ENCODE results near the gene GPC5.

Gene GPC5

DNA sequence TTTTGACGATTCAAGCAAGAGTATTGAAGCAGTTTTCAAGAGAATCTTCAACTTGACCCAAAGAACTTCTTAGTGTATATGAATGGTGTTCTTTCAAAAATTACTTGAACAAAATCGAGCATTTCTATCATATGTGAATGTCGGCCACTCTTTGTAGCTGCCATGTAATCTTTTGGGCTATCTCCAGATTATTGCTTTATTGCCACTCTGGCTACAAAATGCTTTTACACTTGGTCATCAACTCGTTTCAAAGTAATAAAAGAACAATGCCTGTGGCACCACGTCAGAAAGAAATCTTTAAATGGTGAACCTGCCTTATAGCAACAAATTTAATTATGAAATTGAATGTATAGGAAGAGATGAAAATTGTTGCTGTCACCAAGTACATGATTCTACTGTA is 834.5 kb downstream of the GPC5 start:
- H3K4me3 ChIP-seq (ENCODE audit: low read depth, low read length): no peak overlapping the region
- TF ChIP-seq ZNF140 (tag by site-specific recombination; IDR thresholded peaks at IDR 0.05): no peak
- no peak for TF ChIP-seq PATZ1 (tag by site-specific recombination; IDR thresholded peaks at IDR 0.05)
- peak; percentile 67; the same call in 1 of the 2 replicates for TF ChIP-seq TCF7L2 (IDR thresholded peaks at IDR 0.05; ENCODE audit: borderline replicate concordance, low read depth, low read length)
- no peak for TF ChIP-seq ZBTB49 (tag by site-specific recombination; IDR thresholded peaks at IDR 0.05; ENCODE audit: low read depth)
- H3K27ac ChIP-seq (ENCODE audit: extremely low read depth, low read depth, low read length): no peak overlapping the region
- ChIA-PET CTCF (no interaction called here), POLR2A (no interaction called here)
- no peaks in the 10 kb centered on the region for H3K4me1 ChIP-seq (ENCODE audit: control insufficient read depth, insufficient read depth, low read length)
- no peaks in the 10 kb centered on the region for H3K9me3 ChIP-seq (ENCODE audit: control insufficient read depth, insufficient read depth, low read depth, low read length)
- H3K36me3 ChIP-seq (ENCODE audit: control insufficient read depth in 2 of 2, insufficient read depth in 1 of 2, low read length in 2 of 2): no peaks in the 10 kb centered on the region

DNA sequence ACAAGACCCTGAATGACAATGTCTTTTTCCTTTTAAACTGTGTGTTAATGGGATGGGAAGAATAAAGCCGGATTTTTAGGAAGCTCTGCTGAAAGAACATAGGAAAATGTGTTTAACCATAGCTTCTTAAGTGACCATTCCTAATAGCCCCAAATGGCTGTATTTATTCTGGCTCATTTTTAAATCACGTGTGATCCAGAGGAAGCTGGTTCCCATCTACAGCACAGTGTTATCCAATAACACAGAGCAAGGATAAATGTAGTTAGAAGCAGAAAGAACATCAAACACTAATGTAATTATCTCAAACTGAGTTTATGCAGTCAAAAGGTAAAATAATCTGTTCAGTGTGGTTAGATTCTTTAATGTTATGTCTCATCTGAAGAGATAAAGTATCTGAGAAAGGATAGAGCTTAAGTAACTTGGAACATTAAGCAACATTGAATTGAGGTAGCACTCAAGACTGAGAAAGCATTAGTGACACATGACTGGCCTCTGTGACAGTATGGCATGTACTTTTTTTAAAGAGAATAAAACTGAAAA is 853.3 kb downstream of the GPC5 start:
- Histone ChIP-seq H3K36me3 (ENCODE audit: control insufficient read depth in 2 of 2, insufficient read depth in 1 of 2, low read length in 2 of 2) (no peaks in the 10 kb centered on the region), H3K9me3 (ENCODE audit: control insufficient read depth, insufficient read depth, low read depth, low read length) (no peaks in the 10 kb centered on the region), H3K4me1 (ENCODE audit: control insufficient read depth, insufficient read depth, low read length) (no peaks in the 10 kb centered on the region), H3K4me3 (ENCODE audit: low read depth, low read length) (no peak overlapping the region), H3K27ac (ENCODE audit: extremely low read depth, low read depth, low read length) (no peak overlapping the region)
- ChIA-PET POLR2A (no interaction called here), CTCF (no interaction called here)
- no peak for TF ChIP-seq IKZF3 (tag by site-specific recombination; IDR thresholded peaks at IDR 0.05)
- TF ChIP-seq ZNF311 (tag by site-specific recombination; IDR thresholded peaks at IDR 0.05; ENCODE audit: borderline replicate concordance): no peak
- TF ChIP-seq ZNF266 (tag by site-specific recombination; IDR thresholded peaks at IDR 0.05; ENCODE audit: low read depth): no peak
- TF ChIP-seq, protein P1, sequence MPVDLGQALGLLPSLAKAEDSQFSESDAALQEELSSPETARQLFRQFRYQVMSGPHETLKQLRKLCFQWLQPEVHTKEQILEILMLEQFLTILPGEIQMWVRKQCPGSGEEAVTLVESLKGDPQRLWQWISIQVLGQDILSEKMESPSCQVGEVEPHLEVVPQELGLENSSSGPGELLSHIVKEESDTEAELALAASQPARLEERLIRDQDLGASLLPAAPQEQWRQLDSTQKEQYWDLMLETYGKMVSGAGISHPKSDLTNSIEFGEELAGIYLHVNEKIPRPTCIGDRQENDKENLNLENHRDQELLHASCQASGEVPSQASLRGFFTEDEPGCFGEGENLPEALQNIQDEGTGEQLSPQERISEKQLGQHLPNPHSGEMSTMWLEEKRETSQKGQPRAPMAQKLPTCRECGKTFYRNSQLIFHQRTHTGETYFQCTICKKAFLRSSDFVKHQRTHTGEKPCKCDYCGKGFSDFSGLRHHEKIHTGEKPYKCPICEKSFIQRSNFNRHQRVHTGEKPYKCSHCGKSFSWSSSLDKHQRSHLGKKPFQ (tag by site-specific recombination; IDR thresholded peaks at IDR 0.05): no peak
- TF ChIP-seq ZNF214 (tag by site-specific recombination; IDR thresholded peaks at IDR 0.05; ENCODE audit: borderline replicate concordance): no peak
- no peak for TF ChIP-seq ZNF571 (tag by site-specific recombination; IDR thresholded peaks at IDR 0.05)
- TF ChIP-seq, protein P2, sequence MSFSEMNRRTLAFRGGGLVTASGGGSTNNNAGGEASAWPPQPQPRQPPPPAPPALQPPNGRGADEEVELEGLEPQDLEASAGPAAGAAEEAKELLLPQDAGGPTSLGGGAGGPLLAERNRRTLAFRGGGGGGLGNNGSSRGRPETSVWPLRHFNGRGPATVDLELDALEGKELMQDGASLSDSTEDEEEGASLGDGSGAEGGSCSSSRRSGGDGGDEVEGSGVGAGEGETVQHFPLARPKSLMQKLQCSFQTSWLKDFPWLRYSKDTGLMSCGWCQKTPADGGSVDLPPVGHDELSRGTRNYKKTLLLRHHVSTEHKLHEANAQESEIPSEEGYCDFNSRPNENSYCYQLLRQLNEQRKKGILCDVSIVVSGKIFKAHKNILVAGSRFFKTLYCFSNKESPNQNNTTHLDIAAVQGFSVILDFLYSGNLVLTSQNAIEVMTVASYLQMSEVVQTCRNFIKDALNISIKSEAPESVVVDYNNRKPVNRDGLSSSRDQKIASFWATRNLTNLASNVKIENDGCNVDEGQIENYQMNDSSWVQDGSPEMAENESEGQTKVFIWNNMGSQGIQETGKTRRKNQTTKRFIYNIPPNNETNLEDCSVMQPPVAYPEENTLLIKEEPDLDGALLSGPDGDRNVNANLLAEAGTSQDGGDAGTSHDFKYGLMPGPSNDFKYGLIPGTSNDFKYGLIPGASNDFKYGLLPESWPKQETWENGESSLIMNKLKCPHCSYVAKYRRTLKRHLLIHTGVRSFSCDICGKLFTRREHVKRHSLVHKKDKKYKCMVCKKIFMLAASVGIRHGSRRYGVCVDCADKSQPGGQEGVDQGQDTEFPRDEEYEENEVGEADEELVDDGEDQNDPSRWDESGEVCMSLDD (tag by site-specific recombination; IDR thresholded peaks at IDR 0.05): no peak

DNA sequence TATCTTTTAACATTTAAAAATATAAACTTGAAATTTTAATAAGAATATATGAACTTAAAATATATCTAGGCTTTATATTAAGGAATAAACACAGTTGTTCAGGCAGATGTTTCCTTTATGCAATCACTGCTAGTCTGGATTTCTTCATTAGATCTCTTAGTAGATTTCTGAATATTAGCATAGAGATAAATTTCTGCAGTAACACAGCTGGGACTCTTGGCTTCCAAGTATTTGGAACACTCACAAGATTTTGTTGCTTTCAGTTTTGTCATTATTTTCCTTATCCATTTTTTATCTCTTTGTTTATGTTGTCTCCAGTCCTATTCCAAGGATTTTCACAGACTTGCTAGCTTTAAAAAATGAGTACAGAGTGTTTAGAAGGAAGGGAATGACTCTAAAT is 857.1 kb downstream of the GPC5 start:
- POLR2A ChIA-PET: no interaction called here
- H3K27ac ChIP-seq (ENCODE audit: extremely low read depth, low read depth, low read length): no peak overlapping the region
- CTCF ChIA-PET: no interaction called here
- no peak overlapping the region for H3K4me3 ChIP-seq (ENCODE audit: low read depth, low read length)
- no peaks in the 10 kb centered on the region for H3K9me3 ChIP-seq (ENCODE audit: control insufficient read depth, insufficient read depth, low read depth, low read length)
- H3K36me3 ChIP-seq (ENCODE audit: control insufficient read depth in 2 of 2, insufficient read depth in 1 of 2, low read length in 2 of 2): no peaks in the 10 kb centered on the region
- no peaks in the 10 kb centered on the region for H3K4me1 ChIP-seq (ENCODE audit: control insufficient read depth, insufficient read depth, low read length)
- TF ChIP-seq ZNF174 (tag by site-specific recombination; IDR thresholded peaks at IDR 0.05) (no peak), ZNF600 (tag by site-specific recombination; IDR thresholded peaks at IDR 0.05) (no peak), ZNF624 (tag by site-specific recombination; IDR thresholded peaks at IDR 0.05) (no peak), ZNF292 (tag by site-specific recombination; IDR thresholded peaks at IDR 0.05; ENCODE audit: borderline replicate concordance, low read depth) (no peak), GLI4 (tag by site-specific recombination; IDR thresholded peaks at IDR 0.05) (no peak), KLF8 (tag by site-specific recombination; IDR thresholded peaks at IDR 0.05) (no peak), GFI1B (tag by site-specific recombination; IDR thresholded peaks at IDR 0.05) (no peak), TCF7L2 (IDR thresholded peaks at IDR 0.05; ENCODE audit: borderline replicate concordance, low read depth, low read length) (no peak), YY1 (tag by site-specific recombination; IDR thresholded peaks at IDR 0.05) (no peak)
- TF ChIP-seq, protein P3, sequence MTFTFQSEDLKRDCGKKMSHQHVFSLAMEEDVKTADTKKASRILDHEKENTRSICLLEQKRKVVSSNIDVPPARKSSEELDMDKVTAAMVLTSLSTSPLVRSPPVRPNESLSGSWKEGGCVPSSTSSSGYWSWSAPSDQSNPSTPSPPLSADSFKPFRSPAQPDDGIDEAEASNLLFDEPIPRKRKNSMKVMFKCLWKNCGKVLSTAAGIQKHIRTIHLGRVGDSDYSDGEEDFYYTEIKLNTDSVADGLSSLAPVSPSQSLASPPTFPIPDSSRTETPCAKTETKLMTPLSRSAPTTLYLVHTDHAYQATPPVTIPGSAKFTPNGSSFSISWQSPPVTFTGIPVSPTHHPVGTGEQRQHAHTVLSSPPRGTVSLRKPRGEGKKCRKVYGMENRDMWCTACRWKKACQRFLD (tag by site-specific recombination; IDR thresholded peaks at IDR 0.05): no peak
- TF ChIP-seq, protein P1 (tag by site-specific recombination; IDR thresholded peaks at IDR 0.05): no peak

All from HEK293 (cell line).